Testis (tissue), 2 donors: Measurements from ENCODE around the gene GFOD1.

Experiments
- CTCF ChIP-seq, 3 experiments: fragments of 450-650 bp in 2 of 3; fragments of 200-600 bp in 1 of 3; sonication (generic) in 1 of 3; IDR thresholded peaks; one replicate each; pipeline ENCODE4 v1.5.1; 2016 to 2019; ENCODE audit warnings: antibody characterized with exemption in 3 of 3, mild to moderate bottlenecking in 2 of 3, moderate library complexity in 1 of 3
- POLR2A ChIP-seq: fragments of 450-650 bp; IDR thresholded peaks from one replicate; pipeline ENCODE4 v1.6.1; 2017; ENCODE audit warnings: antibody characterized with exemption, mild to moderate bottlenecking, moderate library complexity

- TF ChIP-seq CTCF (IDR thresholded peaks at IDR 0.05), result no peak
- TF ChIP-seq POLR2A, result no peak
Observed at GRCh38 chr6:13484138-13484708, 3.2 kb downstream of the GFOD1 start.
